Measurements from ENCODE around the gene MAPK8IP2. TPM values are rescaled to one million over a fixed set of nuclear protein-coding genes. Genes with fewer than 3 reads are reported as not detected.
A peak's percentile ranks its signal among the peaks of the same experiment; 100 is the strongest.
"Not testable (repeated sequence)": the region's sequence is repeated elsewhere in the genome, so short reads cannot be mapped to it uniquely, and the experiment has no call there.

The MAPK8IP2 gene
- polyA plus RNA-seq, 1 of the 3 experiments (the other 2 are of a cell fraction) = 2.7 TPM

GRCh38 chr22:50657925-50658324 lies 57.3 kb downstream of the MAPK8IP2 start:
- no peak overlapping the region for H3K9ac ChIP-seq
- no peaks in the 10 kb centered on the region for H3F3A ChIP-seq (replicated peaks; ENCODE audit: insufficient read depth)
- H3K27ac ChIP-seq (ENCODE audit: low read depth in 2 of 2, low read length in 1 of 2) = no peak overlapping the region
- DNase-seq = peak; percentile 11
- POLR2A ChIA-PET = no interaction called here
- no peaks in the 10 kb centered on the region for H3K79me2 ChIP-seq (ENCODE audit: insufficient read depth)
- CTCF ChIA-PET = no interaction called here
- TF ChIP-seq USF2 (IDR thresholded peaks at IDR 0.05; ENCODE audit: borderline replicate concordance, low read depth, low read length) (no peak), MAX (IDR thresholded peaks at IDR 0.05; ENCODE audit: low read depth) (no peak), FOXM1 (IDR thresholded peaks at IDR 0.05; ENCODE audit: low read depth) (no peak), EZH2phosphoT487 (IDR thresholded peaks at IDR 0.05; ENCODE audit: borderline replicate concordance, low read depth) (no peak), FOSL2 (IDR thresholded peaks at IDR 0.05; ENCODE audit: borderline replicate concordance, low read depth) (no peak)
- no peaks in the 10 kb centered on the region for H3K9me2 ChIP-seq
- H3K4me1 ChIP-seq (ENCODE audit: control insufficient read depth in 1 of 2, insufficient read depth in 2 of 2, low read depth in 1 of 2, low read length in 1 of 2) = peaks cover 0 to 15% of the 10 kb centered on the region in 2 experiments; a peak in 2 of 4 replicates
- H3K4me2 ChIP-seq = no peak overlapping the region
- H3K36me3 ChIP-seq (replicated peaks in 1 of 2; ENCODE audit: control insufficient read depth in 1 of 2, insufficient read depth in 2 of 2, low read length in 1 of 2) = no peaks in the 10 kb centered on the region
- H3K27me3 ChIP-seq (ENCODE audit: insufficient read depth) = no peaks in the 10 kb centered on the region
- H3K4me3 ChIP-seq (ENCODE audit: low read depth in 2 of 2, low read length in 1 of 2) = no peak overlapping the region
- no peaks in the 10 kb centered on the region for H3K9me3 ChIP-seq
- H4K20me1 ChIP-seq (ENCODE audit: insufficient read depth) = no peaks in the 10 kb centered on the region
- no peak overlapping the region for H2AFZ ChIP-seq (ENCODE audit: low read depth)
- 76% methylated on average over 4 of the region's 4 CpGs for WGBS (ENCODE audit: low lambda C conversion rate)

GRCh38 chr22:50659711-50660110 lies 59.1 kb downstream of the MAPK8IP2 start:
- H4K20me1 ChIP-seq (ENCODE audit: insufficient read depth); H3K4me3 ChIP-seq (ENCODE audit: low read depth in 2 of 2, low read length in 1 of 2); H2AFZ ChIP-seq (ENCODE audit: low read depth); DNase-seq; CTCF ChIA-PET; POLR2A ChIA-PET; H3K4me2 ChIP-seq; H3F3A ChIP-seq (replicated peaks; ENCODE audit: insufficient read depth); H3K27ac ChIP-seq (ENCODE audit: low read depth in 2 of 2, low read length in 1 of 2); H3K79me2 ChIP-seq (ENCODE audit: insufficient read depth); H3K9ac ChIP-seq; H3K27me3 ChIP-seq (ENCODE audit: insufficient read depth); H3K9me3 ChIP-seq; H3K9me2 ChIP-seq; H3K36me3 ChIP-seq (replicated peaks in 1 of 2; ENCODE audit: control insufficient read depth in 1 of 2, insufficient read depth in 2 of 2, low read length in 1 of 2): not testable (repeated sequence)
- peaks cover 0 to 15% of the 10 kb centered on the region in 2 experiments; a peak in 2 of 4 replicates for H3K4me1 ChIP-seq (ENCODE audit: control insufficient read depth in 1 of 2, insufficient read depth in 2 of 2, low read depth in 1 of 2, low read length in 1 of 2)
- 63% methylated on average over 7 of the region's 7 CpGs for WGBS (ENCODE audit: low lambda C conversion rate)

- H3K27me3 ChIP-seq (ENCODE audit: insufficient read depth) = no peaks in the 10 kb centered on the region
- H3K9me2 ChIP-seq = no peaks in the 10 kb centered on the region
- no peaks in the 10 kb centered on the region for H3K36me3 ChIP-seq (replicated peaks in 1 of 2; ENCODE audit: control insufficient read depth in 1 of 2, insufficient read depth in 2 of 2, low read length in 1 of 2)
- TF ChIP-seq RAD21 (IDR thresholded peaks at IDR 0.05; ENCODE audit: low read length) = no peak
- TF ChIP-seq FOXJ3 (CRISPR knock-in tag; IDR thresholded peaks at IDR 0.05) = no peak
- TF ChIP-seq MAX (IDR thresholded peaks at IDR 0.05; ENCODE audit: low read depth) = no peak
- no peak for TF ChIP-seq REST (IDR thresholded peaks at IDR 0.05; ENCODE audit: low read depth, low read length)
- no peak for TF ChIP-seq ZBTB33 (IDR thresholded peaks at IDR 0.05; ENCODE audit: borderline replicate concordance, low read depth)
- TF ChIP-seq MXI1 (IDR thresholded peaks at IDR 0.05; ENCODE audit: low read depth, low read length) = no peak
- TF ChIP-seq RCOR1 (IDR thresholded peaks at IDR 0.05; ENCODE audit: low read length) = no peak
- TF ChIP-seq GATA2 (CRISPR knock-in tag; IDR thresholded peaks at IDR 0.05) = no peak
- no peak for TF ChIP-seq MEF2A (IDR thresholded peaks at IDR 0.05; ENCODE audit: borderline replicate concordance, low read depth)
- TF ChIP-seq JUND (IDR thresholded peaks at IDR 0.05) = no peak
- no peak for TF ChIP-seq RXRA (IDR thresholded peaks at IDR 0.05; ENCODE audit: borderline replicate concordance, low read depth)
- no peaks in the 10 kb centered on the region for H4K20me1 ChIP-seq (ENCODE audit: insufficient read depth)
- H3F3A ChIP-seq (replicated peaks; ENCODE audit: insufficient read depth) = no peaks in the 10 kb centered on the region
- no peak for DNase-seq
- H3K27ac ChIP-seq (ENCODE audit: low read depth in 2 of 2, low read length in 1 of 2) = no peak overlapping the region
- H2AFZ ChIP-seq (ENCODE audit: low read depth) = no peak overlapping the region
- no peak overlapping the region for H3K4me2 ChIP-seq
- ChIA-PET CTCF (no interaction called here), POLR2A (no interaction called here)
- H3K4me1 ChIP-seq (ENCODE audit: control insufficient read depth in 1 of 2, insufficient read depth in 2 of 2, low read depth in 1 of 2, low read length in 1 of 2) = peaks cover 0 to 15% of the 10 kb centered on the region in 2 experiments; a peak in 2 of 4 replicates
- no peaks in the 10 kb centered on the region for H3K79me2 ChIP-seq (ENCODE audit: insufficient read depth)
- H3K9ac ChIP-seq = no peak overlapping the region
- no peaks in the 10 kb centered on the region for H3K9me3 ChIP-seq
- H3K4me3 ChIP-seq (ENCODE audit: low read depth in 2 of 2, low read length in 1 of 2) = no peak overlapping the region
Observed at GRCh38 chr22:50660306-50660705, 59.7 kb downstream of the MAPK8IP2 start.
